Spleen (tissue), 7 donors: ENCODE data around the gene KCNH3.

Source experiments
- POLR2A ChIP-seq, 3 donors: fragments of 450-650 bp; IDR thresholded peaks; one replicate each; pipeline ENCODE4 v1.5.1; 2017; ENCODE audit warnings: antibody characterized with exemption in 3 of 3, mild to moderate bottlenecking in 1 of 3
- TF ChIP-seq, protein P1 (sequence below), 11 experiments: fragments of 200-600 bp in 7 of 11; fragments of 450-650 bp in 4 of 11; sonication (generic) in 4 of 11; IDR thresholded peaks in 8 of 11; conservative IDR thresholded peaks in 3 of 11; 1 replicate in 7 of 11; 2 replicates in 4 of 11; pipeline versions ENCODE4 v1.4.0 to v1.8.0; 2016 to 2021; ENCODE audit warnings: antibody characterized with exemption in 11 of 11, inconsistent platforms in 4 of 11, mild to moderate bottlenecking in 1 of 11
- donor health status: DM: no; HTN: no; CAD: no; lungs with moderate emphysema.
- donor health status: DM: no; HTN: no; CAD: no.
- donor health status: DM: no; HTN: no; CAD: no.

DNA sequence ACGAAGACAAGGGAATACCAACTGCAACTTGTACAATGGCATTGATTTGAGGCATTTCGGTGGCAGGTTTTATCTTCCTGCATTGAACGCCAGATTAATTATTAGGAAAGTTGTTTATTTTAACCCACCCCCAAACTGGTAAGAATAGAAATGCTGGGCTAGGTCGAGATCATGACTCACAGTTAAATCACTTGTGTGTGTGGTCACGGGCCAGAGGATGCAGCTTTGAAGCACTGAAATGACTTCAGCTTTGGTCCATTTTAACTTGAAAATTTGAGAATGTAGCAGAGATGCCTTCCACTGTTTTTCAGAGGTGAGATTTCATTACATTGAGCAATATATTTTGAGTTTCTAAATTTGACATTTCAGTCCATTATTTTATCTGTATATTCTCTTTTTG is 23.6 kb upstream of the KCNH3 start:
- TF ChIP-seq, protein P1, sequence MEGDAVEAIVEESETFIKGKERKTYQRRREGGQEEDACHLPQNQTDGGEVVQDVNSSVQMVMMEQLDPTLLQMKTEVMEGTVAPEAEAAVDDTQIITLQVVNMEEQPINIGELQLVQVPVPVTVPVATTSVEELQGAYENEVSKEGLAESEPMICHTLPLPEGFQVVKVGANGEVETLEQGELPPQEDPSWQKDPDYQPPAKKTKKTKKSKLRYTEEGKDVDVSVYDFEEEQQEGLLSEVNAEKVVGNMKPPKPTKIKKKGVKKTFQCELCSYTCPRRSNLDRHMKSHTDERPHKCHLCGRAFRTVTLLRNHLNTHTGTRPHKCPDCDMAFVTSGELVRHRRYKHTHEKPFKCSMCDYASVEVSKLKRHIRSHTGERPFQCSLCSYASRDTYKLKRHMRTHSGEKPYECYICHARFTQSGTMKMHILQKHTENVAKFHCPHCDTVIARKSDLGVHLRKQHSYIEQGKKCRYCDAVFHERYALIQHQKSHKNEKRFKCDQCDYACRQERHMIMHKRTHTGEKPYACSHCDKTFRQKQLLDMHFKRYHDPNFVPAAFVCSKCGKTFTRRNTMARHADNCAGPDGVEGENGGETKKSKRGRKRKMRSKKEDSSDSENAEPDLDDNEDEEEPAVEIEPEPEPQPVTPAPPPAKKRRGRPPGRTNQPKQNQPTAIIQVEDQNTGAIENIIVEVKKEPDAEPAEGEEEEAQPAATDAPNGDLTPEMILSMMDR (IDR thresholded peaks at IDR 0.05 in 8 of 11, conservative IDR thresholded peaks at IDR 0.05 in 3 of 11) = no peak
- no peak for TF ChIP-seq POLR2A (IDR thresholded peaks at IDR 0.05)
